GDM1 (cell line): ENCODE data around the gene STARD9.
"Not testable (repeated sequence)": the region's sequence is repeated elsewhere in the genome, so short reads cannot be mapped to it uniquely, and the experiment has no call there.

Experiments used
- DNase-seq: peaks from one replicate; lab custom pipeline; 2025; lab: John Stamatoyannopoulos, UW

The STARD9 gene

GRCh38 chr15:42627485-42627884 is 52.1 kb downstream of the STARD9 start:
- DNase-seq: no peak

GRCh38 chr15:42628761-42629160 is 53.4 kb downstream of the STARD9 start:
- no peak for DNase-seq

GRCh38 chr15:42632105-42632675 is 56.8 kb downstream of the STARD9 start:
- no peak for DNase-seq

- no peak for DNase-seq
These were observed 64.7 kb downstream of the STARD9 start for GRCh38 chr15:42640109-42640508.

- DNase-seq: peak; percentile 61
These were observed 75.0 kb downstream of the STARD9 start for GRCh38 chr15:42650208-42651066.

- DNase-seq: no peak
These were observed 90.4 kb downstream of the STARD9 start for GRCh38 chr15:42665827-42666226.

GRCh38 chr15:42667855-42668254 is 92.4 kb downstream of the STARD9 start:
- no peak for DNase-seq

- no peak for DNase-seq
These were observed 95.0 kb downstream of the STARD9 start for GRCh38 chr15:42670451-42670850.

- no peak for DNase-seq
These were observed 97.0 kb downstream of the STARD9 start for GRCh38 chr15:42672444-42672843.

- no peak for DNase-seq
These were observed 99.1 kb downstream of the STARD9 start for GRCh38 chr15:42674472-42674871.

GRCh38 chr15:42675021-42675420 is 99.6 kb downstream of the STARD9 start:
- DNase-seq: no peak

GRCh38 chr15:42679285-42680141 is 104.1 kb downstream of the STARD9 start:
- DNase-seq: no peak

- not testable (repeated sequence) for DNase-seq
These were observed 104.7 kb downstream of the STARD9 start for GRCh38 chr15:42680142-42680482.

GRCh38 chr15:42681119-42681518 is 105.7 kb downstream of the STARD9 start:
- no peak for DNase-seq

GRCh38 chr15:42686281-42686680 is 110.9 kb downstream of the STARD9 start:
- no peak for DNase-seq

GRCh38 chr15:42687740-42688139 is 112.3 kb downstream of the STARD9 start:
- no peak for DNase-seq

GRCh38 chr15:42688301-42688700 is 112.9 kb downstream of the STARD9 start:
- no peak for DNase-seq

GRCh38 chr15:42691308-42691707 is 115.9 kb downstream of the STARD9 start:
- DNase-seq: no peak

GRCh38 chr15:42691770-42692169 is 116.4 kb downstream of the STARD9 start:
- DNase-seq: no peak

GRCh38 chr15:42692536-42692935 is 117.1 kb downstream of the STARD9 start:
- no peak for DNase-seq

- no peak for DNase-seq
These were observed 117.6 kb downstream of the STARD9 start for GRCh38 chr15:42692997-42693396.

- DNase-seq: no peak
These were observed 118.1 kb downstream of the STARD9 start for GRCh38 chr15:42693496-42693895.

- no peak for DNase-seq
These were observed 118.5 kb downstream of the STARD9 start for GRCh38 chr15:42693942-42694341.
